NCI-H128 (cell line): ENCODE results near the gene SKIDA1.

Experiments
- DNase-seq: peaks from one replicate; lab custom pipeline; 2025; ENCODE audit not compliant: unreplicated experiment; lab: John Stamatoyannopoulos, UW

The SKIDA1 gene

DNA sequence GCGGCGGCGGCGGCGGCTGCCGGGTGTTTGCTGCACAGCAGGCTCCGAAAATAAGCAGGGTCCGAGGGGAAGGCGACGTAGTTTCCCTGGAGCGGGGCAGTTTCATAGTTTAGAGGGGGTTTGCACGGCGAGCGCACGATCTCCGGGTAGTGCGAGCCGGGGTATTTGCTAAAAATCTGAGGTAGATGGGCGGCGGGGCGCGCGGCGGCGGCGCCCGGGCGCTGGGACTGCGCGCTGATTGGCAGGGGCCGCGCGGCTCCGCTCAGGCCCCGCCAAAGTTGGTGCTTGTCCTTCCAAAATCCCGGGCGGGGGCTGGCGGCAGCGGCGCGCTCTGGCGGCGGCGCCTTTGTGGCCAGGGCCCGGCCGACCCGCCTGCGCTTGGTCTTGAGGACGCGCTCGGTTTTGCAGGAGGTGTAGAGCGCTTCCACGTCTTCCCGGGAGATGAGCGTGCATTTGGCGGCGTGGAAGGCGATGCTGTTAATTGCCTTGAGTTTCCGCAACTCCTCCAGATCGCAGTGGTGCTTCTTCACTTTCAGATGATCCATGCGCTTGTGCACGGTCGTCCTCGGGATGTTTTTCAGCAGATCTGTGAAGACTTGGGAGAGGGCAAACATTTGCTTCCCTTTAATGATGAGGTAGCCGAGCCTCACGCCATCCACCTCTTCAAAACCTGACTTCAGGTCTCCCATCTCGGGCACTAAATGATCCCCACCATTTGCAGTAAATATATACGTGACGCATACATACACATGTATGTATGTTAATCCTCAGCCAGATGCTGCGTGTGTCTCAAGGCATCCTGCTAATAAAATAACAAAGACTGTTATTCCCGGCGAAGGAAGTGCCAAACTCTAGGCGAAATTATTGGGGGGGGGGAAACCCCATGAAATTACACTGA is 8.1 kb downstream of the SKIDA1 start:
- no peak for DNase-seq

DNA sequence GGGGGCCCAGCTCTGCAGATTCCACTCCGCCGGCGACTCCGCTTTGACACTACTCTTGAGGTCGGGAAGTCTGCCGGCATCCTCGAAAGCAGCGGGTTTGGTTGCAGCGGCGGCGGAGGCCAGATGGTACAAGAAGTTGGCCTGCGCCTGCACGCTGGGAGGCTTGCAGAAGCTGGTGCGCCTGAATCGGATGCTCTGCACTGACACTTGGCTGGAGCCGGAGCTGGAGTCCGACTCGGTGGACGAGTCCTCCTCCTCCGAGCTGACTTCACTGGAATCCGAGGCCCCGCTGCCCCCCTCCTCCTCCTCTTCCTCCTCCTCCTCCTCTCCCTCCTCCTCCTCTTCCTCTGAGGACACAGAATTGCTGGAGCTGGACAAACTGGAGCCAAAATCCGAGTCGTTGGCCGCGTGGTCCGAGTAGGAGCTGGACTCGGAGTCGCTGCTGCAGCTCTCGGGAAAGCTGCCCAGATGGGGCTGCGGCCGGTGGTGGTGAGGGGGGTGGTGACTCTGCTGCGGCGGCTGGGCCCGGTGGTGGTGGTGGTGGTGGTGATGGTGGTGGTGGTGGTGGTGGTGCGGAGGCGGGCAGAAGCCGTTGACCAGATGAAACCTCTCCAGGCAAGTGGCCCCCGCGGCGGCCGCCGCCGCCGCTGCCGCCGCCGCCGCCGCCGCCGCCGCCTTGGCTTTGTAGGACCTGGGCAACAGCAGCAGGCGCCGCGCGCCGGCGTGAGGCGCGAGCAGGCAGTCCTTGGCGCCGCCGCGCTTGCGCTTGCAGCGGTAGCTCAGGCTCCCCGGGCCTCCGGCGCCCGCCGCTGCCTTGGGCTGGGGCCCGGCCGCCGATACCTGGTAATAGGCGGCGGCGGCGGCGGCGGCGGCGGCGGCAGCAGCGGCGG is 9.0 kb downstream of the SKIDA1 start:
- no peak for DNase-seq

DNA sequence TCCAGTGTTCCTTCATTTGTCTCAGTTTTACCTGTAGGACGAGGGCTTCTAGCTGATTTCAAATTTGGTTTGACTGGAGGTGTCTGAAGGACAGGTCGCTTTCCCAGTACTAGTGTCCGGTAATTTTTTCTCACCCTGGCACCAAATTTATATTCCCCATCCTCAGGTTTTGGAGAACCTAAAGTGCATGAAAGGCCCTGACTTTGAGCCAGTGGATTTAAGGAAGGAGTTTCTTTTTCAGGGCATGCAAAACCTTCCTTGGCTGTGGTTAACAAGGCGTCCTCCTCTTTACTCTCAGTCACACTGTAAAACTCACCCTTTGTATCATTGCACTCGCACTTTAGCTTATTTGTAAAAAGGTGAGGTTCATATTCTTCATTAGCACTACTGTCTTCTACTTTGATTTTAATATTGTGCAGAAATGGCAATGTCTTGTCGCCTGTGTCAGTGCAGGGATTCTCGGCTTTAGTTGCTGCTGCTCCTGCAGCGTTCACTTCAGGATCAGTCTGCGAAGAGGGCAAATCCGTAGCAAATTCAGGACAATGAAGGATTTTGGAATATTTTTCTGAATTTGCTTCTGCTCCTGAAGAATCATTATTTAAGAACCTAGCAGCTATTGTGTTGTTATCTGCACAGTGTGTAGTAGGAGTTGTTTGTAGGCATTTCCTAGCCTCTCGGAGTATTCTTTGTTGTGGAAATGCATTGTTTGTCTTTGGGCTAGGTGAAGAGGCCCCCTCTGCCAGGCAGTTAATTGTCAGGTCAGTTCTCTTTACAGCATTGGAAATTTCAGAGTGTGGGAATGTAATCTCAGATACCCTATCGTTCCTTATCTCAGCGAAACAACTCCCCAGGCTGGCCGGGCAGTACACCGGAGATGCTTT is 9.9 kb downstream of the SKIDA1 start:
- DNase-seq: no peak

- no peak for DNase-seq
These were observed 10.6 kb downstream of the SKIDA1 start for GRCh38 chr10:21514818-21515351.

DNA sequence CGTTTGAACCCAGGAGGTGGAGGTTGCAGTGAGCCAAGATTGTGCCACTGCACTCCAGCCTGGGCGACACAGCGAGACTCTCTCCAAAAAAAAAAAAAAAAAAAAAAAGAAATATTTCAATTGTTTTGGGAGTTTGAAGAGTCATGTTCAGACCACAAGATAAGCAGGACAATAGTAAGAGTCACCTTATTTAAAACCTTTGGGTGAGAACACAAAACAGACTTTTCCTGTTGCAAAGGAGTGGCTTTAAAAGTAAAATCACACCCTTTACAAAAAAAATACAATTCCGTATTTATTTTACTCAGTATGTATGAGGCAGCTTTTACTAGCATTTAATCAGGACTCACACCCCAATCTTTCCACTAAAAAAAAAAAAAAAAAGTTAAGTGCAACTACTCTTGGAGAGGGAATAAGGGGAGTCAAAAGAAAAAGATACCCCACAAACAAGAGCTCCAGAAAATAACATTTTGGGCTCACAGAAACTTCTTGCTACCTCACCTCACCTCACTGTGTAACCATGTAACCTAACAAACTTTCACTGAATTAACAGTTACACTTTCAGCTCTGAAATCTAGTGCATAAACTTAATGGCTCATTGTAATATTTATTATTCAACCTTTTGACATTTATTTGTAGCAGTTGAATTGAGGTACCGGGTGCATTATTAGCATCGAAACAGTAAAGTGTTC is 11.2 kb downstream of the SKIDA1 start:
- DNase-seq: no peak

- no peak for DNase-seq
These were observed 12.1 kb downstream of the SKIDA1 start for GRCh38 chr10:21513405-21513788.

GRCh38 chr10:21512573-21513404 is 12.7 kb downstream of the SKIDA1 start:
- DNase-seq: no peak

DNA sequence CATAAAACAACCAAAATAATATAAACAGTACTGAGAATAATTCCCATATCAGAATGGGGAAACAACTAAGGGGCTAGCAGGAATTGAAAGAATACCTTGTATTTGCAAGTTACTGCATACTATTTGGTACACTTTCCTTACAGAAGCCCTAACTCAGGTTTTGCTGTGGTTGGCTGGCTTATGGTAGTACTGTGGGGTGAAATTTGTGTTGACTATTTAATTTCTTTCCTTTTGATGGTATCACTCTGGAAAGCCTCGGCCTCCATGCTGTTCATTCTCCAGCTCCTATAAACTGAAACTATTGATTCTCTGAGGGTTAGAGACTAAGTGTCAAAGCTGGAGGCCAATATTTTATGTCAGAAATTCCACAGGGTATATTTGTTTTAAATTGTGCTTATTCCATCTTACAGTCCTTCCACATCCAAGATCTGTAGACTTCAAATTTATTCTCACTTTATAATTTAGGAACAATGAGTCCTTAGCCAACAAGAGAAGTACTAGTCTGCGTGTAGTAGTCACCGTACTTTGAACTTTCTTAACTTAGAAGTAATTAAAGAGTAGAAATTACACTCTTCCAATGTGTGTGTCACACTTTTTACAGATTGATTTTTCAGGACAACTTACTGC is 13.4 kb downstream of the SKIDA1 start:
- DNase-seq: no peak

- no peak for DNase-seq
These were observed 14.3 kb downstream of the SKIDA1 start for GRCh38 chr10:21511095-21511570.

DNA sequence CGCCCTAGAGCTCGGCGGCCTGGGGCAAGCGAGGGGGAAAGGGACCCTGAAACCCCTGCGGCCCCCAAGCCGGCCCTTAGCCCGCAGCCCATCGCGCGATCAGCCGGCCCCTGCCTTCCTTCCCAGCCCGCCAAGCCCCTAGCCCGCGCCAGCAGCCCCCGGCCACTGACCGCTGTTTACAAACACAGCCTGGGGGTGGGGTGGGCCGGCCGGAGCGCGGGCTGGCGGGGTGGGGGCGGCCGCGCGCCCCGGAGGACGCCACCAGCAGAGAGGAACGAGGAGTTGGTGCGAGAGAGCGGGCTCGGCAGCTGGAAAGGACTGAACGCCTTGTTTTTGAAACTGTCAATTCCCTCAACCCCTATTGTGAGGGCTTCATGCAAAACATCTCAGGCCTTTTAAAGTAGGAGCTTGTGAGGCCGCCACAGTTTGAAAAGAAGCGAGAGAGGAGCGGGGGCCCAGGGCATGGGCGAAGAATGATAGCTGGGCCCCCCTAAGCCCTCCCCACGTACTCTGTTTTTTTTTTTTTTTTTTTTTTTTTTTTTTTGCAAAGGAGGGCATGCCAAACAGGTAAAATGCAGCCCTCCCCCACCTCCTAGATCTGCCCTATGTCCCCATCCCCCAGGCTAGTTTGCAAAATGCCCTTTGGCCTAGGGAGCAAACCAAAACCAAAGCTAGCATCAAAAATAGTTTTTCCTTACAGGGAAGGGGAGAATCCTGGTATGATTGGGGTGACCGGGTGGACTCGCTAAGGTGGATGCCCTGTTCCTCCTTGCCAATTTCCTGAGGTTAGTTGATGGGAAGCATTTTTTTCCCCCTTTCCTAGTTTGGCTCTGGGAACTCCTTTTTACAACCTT is 15.0 kb downstream of the SKIDA1 start:
- no peak for DNase-seq

GRCh38 chr10:21509341-21510240 is 15.9 kb downstream of the SKIDA1 start:
- DNase-seq: no peak

DNA sequence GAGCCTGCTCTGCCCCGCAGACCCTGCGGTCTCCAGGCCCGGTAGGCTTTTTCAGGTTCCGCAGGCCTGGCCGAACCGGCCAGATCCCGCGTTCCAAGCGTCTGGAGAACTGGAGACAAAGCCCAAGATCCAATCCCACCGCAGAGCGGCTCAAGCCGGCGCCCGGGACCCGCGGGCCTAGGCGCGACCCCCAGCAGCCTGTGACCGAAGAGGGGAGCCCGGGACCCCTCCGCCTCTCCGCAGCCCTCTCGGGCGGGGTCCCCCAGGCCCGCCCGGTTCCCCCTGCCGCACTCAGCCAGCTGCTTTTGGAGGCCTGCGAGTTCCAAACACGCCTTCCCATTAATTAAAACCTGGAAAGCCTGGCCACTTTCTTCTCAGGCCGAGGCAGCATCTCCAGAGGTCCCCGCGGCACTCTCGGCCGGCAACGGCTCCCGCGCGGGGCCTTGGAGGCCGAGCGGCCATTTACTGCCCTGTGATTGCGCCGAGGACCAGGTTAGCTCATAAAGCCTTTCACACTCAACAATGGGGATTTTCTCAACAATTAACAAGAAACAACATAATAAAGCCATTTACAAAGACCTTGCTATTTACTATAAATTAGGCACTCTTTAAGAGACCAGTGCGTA is 16.7 kb downstream of the SKIDA1 start:
- no peak for DNase-seq

DNA sequence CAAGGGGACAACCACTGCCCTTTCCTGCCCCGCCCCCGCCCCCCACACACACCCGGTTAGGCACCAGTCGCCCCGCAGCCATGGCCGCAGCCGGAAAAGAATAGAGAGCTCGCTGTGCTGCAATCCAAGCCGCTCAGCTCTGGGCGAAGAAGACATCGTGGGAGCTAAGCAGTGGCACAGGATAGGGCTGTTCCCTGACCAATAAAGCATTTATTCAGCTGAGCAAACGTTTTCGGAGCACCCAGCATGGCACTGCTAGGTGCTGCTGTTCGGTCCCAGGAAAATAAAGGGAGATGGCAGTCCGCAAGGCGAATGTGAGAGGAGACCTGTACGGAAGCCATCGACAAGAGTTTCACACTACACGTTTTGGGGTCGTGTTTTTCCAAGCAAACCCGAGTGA is 18.3 kb downstream of the SKIDA1 start:
- no peak for DNase-seq

DNA sequence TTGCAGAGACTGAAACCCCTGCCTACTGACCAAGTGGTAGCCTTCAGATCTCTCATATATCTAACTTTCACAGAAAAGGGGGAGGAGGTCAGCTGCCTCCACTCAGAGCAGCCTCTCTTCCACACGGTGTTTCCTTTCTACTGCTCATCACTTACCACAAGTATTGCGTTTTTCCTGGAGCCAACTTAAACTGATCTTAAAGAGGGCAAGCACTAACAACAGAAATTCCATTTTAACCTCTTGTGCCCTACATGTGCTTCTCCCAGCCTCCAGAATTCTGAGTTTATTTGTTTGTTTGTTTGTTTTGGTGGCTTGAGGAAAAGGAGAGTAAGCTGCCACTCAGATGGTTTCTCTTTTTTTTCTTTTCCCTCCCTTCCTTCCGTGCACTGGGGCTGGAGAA is 19.1 kb downstream of the SKIDA1 start:
- no peak for DNase-seq

DNA sequence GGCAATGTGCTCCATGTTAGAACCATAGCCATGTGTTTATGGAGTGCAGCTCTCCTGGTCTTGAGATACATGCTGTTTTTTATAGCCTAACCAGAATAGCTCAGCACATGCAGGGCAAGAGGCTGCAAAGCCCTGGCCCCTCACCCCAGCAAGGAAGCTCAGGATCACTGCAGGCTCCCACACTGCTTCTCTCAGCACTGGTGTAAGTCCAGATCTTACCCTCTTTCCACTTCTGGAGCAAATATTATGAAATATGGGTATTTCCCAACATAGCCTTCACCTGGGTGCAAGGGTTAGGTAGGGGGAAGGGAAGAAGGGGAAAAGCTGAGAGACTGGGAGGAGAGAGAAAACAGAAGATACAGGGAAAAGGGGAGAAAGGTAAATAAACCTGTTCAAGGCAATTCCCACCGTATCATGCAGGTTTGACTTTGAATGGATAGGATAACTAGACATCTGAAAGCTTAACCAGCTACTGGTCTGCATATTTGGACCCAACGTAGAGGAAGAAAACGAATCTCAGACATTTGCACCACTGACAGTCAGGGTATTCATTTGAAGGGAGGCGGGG is 19.7 kb downstream of the SKIDA1 start:
- no peak for DNase-seq

DNA sequence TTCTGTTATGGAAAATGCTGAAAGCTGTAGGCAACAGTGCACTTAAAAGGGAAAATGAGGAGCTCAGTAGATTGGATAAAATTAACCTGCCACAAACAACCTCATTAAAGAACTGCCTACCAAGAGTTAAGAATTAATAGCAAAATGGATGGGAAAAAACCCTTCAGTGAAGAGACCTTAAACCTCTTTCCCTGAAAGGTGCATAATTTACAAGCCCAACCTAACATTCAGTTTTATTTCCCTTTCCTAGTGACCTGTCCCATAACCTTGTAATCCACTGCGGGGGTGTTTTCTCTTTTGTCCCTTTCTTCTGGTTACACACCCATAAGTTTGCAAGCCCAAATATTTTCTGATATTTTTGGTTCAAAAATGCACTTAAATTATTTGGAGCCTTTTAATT is 21.9 kb downstream of the SKIDA1 start:
- no peak for DNase-seq
